ENCODE data around the gene VPS36. TPM values are rescaled to one million over a fixed set of nuclear protein-coding genes. Genes with fewer than 3 reads are reported as not detected.
A peak's percentile ranks its signal among the peaks of the same experiment; 100 is the strongest.

VPS36 gene
- total and polyA plus RNA-seq, 2 of the 13 experiments (the other 11 are each of a cell fraction or from before 2014, with no cell fraction given): 17.2 to 22.4 TPM

GRCh38 chr13:52455677-52456041, 5.2 kb upstream of the VPS36 start (continued):
- TF ChIP-seq ZBTB49 (CRISPR knock-in tag; IDR thresholded peaks at IDR 0.05; ENCODE audit: borderline replicate concordance) (no peak), HMGXB4 (CRISPR knock-in tag; IDR thresholded peaks at IDR 0.05; ENCODE audit: borderline replicate concordance in 1 of 2, low read depth in 1 of 2) (peak; percentile 52 to 63; a peak in 2 of 4 replicates), U2AF2 (IDR thresholded peaks at IDR 0.05; ENCODE audit: low read depth, low read length) (no peak), PRPF4 (IDR thresholded peaks at IDR 0.05; ENCODE audit: low read depth, low read length, poor library complexity, severe bottlenecking) (no peak), ZNF556 (CRISPR knock-in tag; IDR thresholded peaks at IDR 0.05; ENCODE audit: borderline replicate concordance) (no peak), PCBP2 (optimal IDR thresholded peaks at IDR 0.05; ENCODE audit: low read depth, low read length, poor library complexity, severe bottlenecking) (no peak), ZNF446 (CRISPR knock-in tag; IDR thresholded peaks at IDR 0.05) (0 out of 2 replicates have a peak, but pooled peaks have one; percentile 79), CAMTA2 (CRISPR knock-in tag; IDR thresholded peaks at IDR 0.05; ENCODE audit: borderline replicate concordance) (no peak), ATF1 (CRISPR knock-in tag; IDR thresholded peaks at IDR 0.05) (no peak), ZBTB43 (CRISPR knock-in tag; conservative IDR thresholded peaks at IDR 0.05) (no peak; the same call in 1 of the 2 replicates), ZNF24 (IDR thresholded peaks at IDR 0.05) (no peak), ZSCAN12 (CRISPR knock-in tag; IDR thresholded peaks at IDR 0.05) (no peak), ARHGAP35 (CRISPR knock-in tag; IDR thresholded peaks at IDR 0.05; ENCODE audit: borderline replicate concordance) (no peak), PHF8 (CRISPR knock-in tag; IDR thresholded peaks at IDR 0.05) (peak; percentile 88), CREB1 (IDR thresholded peaks at IDR 0.05) (no peak), CREB1 (CRISPR knock-in tag; IDR thresholded peaks at IDR 0.05) (no peak; the same call in 1 of the 2 replicates), ZFP37 (CRISPR knock-in tag; IDR thresholded peaks at IDR 0.05; ENCODE audit: borderline replicate concordance) (peak; percentile 61; the same call in 1 of the 2 replicates), HES4 (CRISPR knock-in tag; IDR thresholded peaks at IDR 0.05; ENCODE audit: borderline replicate concordance) (peak; percentile 63; the same call in 1 of the 2 replicates), ZSCAN9 (CRISPR knock-in tag; IDR thresholded peaks at IDR 0.05; ENCODE audit: borderline replicate concordance) (no peak), PHF21A (CRISPR knock-in tag; IDR thresholded peaks at IDR 0.05) (no peak), HOXA9 (CRISPR knock-in tag; IDR thresholded peaks at IDR 0.05; ENCODE audit: borderline replicate concordance) (no peak), ZMYM3 (CRISPR knock-in tag; IDR thresholded peaks at IDR 0.05) (no peak), ZNF235 (CRISPR knock-in tag; IDR thresholded peaks at IDR 0.05; ENCODE audit: borderline replicate concordance) (peak; percentile 24; the same call in 1 of the 2 replicates), E2F1 (CRISPR knock-in tag; IDR thresholded peaks at IDR 0.05) (peak; percentile 52; the same call in 1 of the 2 replicates), MBD4 (IDR thresholded peaks at IDR 0.05; ENCODE audit: borderline replicate concordance, low read length) (no peak), GATAD2A (CRISPR knock-in tag; IDR thresholded peaks at IDR 0.05) (0 out of 2 replicates have a peak, but pooled peaks have one; percentile 3)

Data from HepG2 (cell line).